ENCODE measurements around the gene GPR45.
"Not testable (repeated sequence)": the region's sequence is repeated elsewhere in the genome, so short reads cannot be mapped to it uniquely, and the experiment has no call there.

GPR45 gene

DNA sequence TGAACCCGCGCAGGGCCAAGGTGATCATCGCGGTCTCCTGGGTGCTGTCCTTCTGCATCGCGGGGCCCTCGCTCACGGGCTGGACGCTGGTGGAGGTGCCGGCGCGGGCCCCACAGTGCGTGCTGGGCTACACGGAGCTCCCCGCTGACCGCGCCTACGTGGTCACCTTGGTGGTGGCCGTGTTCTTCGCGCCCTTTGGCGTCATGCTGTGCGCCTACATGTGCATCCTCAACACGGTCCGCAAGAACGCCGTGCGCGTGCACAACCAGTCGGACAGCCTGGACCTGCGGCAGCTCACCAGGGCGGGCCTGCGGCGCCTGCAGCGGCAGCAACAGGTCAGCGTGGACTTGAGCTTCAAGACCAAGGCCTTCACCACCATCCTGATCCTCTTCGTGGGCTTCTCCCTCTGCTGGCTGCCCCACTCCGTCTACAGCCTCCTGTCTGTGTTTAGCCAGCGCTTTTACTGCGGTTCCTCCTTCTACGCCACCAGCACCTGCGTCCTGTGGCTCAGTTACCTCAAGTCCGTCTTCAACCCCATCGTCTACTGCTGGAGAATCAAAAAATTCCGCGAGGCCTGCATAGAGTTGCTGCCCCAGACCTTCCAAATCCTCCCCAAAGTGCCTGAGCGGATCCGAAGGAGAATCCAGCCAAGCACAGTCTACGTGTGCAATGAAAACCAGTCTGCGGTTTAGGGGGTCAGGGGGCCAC, 897 bp downstream of the GPR45 start:
- no peak overlapping the region for H3K4me3 ChIP-seq (replicated peaks in 1 of 2; ENCODE audit: low read depth in 2 of 2, low read length in 2 of 2)
- DNase-seq (ENCODE audit: low read depth in 2 of 2) = no peak
- TF ChIP-seq, protein P1, sequence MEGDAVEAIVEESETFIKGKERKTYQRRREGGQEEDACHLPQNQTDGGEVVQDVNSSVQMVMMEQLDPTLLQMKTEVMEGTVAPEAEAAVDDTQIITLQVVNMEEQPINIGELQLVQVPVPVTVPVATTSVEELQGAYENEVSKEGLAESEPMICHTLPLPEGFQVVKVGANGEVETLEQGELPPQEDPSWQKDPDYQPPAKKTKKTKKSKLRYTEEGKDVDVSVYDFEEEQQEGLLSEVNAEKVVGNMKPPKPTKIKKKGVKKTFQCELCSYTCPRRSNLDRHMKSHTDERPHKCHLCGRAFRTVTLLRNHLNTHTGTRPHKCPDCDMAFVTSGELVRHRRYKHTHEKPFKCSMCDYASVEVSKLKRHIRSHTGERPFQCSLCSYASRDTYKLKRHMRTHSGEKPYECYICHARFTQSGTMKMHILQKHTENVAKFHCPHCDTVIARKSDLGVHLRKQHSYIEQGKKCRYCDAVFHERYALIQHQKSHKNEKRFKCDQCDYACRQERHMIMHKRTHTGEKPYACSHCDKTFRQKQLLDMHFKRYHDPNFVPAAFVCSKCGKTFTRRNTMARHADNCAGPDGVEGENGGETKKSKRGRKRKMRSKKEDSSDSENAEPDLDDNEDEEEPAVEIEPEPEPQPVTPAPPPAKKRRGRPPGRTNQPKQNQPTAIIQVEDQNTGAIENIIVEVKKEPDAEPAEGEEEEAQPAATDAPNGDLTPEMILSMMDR (IDR thresholded peaks at IDR 0.05; ENCODE audit: low read depth, low read length) = no peak

DNA sequence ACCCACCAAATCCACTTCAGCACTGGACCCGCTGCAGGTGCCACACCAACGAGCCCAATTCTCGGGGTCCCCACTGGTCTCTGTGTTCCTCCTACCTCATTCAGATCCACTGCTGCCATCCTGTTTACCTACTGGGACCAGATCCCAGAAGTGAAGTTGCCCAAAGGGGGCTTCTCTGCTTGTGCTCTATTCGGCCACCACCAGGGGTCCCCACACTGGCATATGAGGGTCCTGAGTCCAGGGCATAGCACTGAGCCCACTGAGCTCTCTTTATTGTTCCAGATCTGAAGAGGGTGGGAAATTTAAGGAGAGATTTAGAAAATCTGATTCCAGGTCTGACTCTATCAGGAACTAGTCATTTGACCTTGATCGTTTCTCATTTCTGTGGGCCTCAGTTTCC, 2.4 kb downstream of the GPR45 start:
- no peak overlapping the region for H3K4me3 ChIP-seq (replicated peaks in 1 of 2; ENCODE audit: low read depth in 2 of 2, low read length in 2 of 2)
- TF ChIP-seq, protein P1 (IDR thresholded peaks at IDR 0.05; ENCODE audit: low read depth, low read length) = peak; percentile 13
- DNase-seq (ENCODE audit: low read depth in 2 of 2) = no peak

DNA sequence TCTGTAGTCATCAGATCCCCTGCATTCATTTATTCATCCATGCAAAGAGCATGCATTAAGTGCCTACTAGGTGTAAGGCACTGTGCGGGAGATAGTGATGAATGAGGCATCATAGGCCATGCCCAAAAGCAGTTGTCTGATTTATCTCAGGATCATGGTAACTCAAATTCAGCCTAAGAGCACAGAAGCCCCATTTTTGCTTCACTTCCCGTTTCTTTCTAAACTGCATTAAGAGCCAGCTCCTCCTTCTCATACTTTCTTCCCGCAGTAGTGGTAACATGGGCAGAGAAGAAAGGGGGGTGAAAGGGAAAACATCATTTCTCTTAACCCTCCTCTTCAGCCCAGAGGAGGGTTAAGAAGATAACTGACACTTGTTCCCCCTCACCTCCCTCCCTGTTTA, 2.9 kb downstream of the GPR45 start:
- DNase-seq (ENCODE audit: low read depth in 2 of 2) = no peak
- no peak overlapping the region for H3K4me3 ChIP-seq (replicated peaks in 1 of 2; ENCODE audit: low read depth in 2 of 2, low read length in 2 of 2)
- TF ChIP-seq, protein P1 (IDR thresholded peaks at IDR 0.05; ENCODE audit: low read depth, low read length) = no peak

DNA sequence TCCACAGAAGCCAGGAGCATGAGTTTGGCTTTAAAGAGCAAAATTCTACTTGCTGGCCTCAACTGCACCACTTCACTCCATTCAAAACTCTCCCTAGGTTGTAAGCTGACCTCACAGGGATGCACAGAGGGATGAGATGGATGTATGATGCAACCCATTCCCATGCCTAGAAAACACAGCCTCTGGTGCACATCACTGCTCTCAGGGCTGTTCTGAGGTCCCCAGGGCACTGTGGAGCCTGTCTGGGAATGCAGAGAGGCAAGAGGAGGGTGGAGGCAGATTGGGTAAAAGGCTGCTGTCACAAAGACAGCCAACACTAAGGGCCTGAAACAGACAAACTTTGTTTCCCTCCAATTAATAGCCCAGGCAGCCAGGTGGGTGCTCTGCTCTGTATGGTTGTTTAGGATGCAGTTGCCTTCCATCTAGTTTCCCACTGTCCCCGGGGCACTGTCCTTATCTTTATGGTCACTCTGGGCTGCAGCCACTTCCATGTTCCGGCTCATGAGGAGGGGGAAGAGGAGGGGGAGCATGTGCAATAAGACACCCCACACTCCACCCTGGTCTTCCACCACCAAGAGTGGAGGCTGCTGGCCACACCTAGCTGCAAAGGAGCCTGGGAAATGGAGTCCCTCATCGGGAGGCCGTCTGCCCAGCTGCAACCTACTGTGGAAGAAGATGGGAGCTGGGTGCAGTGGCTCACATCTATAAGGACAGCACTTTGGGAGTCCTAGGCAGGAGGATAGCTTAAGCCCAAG, 7.0 kb downstream of the GPR45 start:
- TF ChIP-seq, protein P1 (IDR thresholded peaks at IDR 0.05; ENCODE audit: low read depth, low read length) = no peak
- DNase-seq (ENCODE audit: low read depth in 2 of 2) = peak in 1 of 2 donors; percentile 15
- H3K4me3 ChIP-seq (replicated peaks in 1 of 2; ENCODE audit: low read depth in 2 of 2, low read length in 2 of 2) = no peak overlapping the region

DNA sequence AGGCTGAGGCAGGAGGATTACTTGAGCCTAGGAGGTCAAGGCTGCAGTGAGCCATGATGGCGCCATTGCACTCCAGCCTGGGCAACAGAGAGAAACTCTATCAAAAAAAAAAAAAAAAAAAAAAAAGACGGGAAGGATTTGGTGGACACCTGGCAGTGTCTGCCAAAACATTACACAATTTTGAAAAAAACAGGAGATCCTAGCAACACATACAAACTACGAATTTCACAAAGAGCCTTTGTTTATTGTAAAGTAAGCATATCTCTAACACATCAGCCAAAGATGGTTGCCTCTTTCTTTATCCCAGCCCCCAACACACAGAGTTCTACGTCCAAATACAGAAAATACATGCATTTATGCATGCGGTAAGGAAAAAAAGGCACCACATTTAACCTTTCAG, 7.6 kb downstream of the GPR45 start:
- DNase-seq (ENCODE audit: low read depth in 2 of 2) = no peak
- H3K4me3 ChIP-seq (replicated peaks in 1 of 2; ENCODE audit: low read depth in 2 of 2, low read length in 2 of 2) = no peak overlapping the region
- TF ChIP-seq, protein P1 (IDR thresholded peaks at IDR 0.05; ENCODE audit: low read depth, low read length) = no peak

DNA sequence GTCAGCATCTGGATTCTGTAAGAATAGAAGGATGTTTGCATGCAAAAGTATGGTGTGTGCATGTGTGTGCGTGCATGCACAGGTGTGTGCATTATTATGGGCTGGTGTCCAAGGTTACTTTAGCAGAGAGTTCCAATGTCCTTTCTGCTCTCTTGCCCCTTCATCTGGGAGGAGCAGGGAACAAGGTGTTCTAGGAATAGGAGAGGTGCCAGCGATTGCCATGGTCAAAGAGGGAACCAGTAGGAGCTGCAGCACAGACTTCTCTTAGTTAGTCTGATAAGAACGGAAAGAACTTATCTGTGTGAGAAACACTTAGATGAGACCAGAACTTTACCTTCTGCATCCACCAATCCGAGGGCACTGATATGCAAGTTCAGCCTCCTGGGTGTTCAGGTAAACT, 8.3 kb downstream of the GPR45 start:
- no peak overlapping the region for H3K4me3 ChIP-seq (replicated peaks in 1 of 2; ENCODE audit: low read depth in 2 of 2, low read length in 2 of 2)
- TF ChIP-seq, protein P1 (IDR thresholded peaks at IDR 0.05; ENCODE audit: low read depth, low read length) = no peak

DNA sequence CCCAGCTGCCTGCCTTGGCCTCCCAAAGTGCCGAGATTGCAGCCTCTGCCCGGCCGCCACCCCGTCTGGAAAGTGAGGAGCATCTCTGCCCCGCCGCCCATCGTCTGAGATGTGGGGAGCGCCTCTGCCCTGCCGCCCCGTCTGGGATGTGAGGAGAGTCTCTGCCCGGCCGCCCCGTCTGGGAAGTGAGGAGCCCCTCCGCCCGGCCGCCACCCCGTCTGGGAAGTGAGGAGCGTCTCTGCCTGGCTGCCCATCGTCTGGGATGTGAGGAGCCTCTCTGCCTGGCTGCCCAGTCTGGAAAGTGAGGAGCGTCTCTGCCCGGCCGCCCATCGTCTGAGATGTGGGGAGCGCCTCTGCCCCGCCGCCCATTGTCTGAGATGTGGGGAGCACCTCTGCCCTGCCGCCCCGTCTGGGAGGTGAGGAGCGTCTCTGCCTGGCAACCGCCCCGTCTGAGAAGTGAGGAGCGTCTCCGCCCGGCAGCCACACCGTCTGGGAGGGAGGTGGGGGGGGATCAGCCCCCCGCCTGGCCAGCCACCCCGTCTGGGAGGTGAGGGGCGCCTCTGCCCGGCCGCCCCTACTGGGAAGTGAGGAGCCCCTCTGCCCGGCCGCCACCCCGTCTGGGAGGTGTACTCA, 9.6 kb downstream of the GPR45 start:
- not testable (repeated sequence) for DNase-seq (ENCODE audit: low read depth in 2 of 2); H3K4me3 ChIP-seq (replicated peaks in 1 of 2; ENCODE audit: low read depth in 2 of 2, low read length in 2 of 2)

More for the DNA sequence above, 8.3 kb downstream of the GPR45 start:
- no peak for DNase-seq (ENCODE audit: low read depth in 2 of 2)

All from cardiac fibroblast (primary cell).